Measurements from ENCODE around the gene OR2H1. TPM values are rescaled to one million over a fixed set of nuclear protein-coding genes. Genes with fewer than 3 reads are reported as not detected.

The OR2H1 gene
- total RNA-seq, 2 donors from 2014 or later, result not detected

- H3K4me3 Mint-ChIP-seq, result peak overlapping the region; percentile 7
- no peaks in the 10 kb centered on the region for H3K36me3 Mint-ChIP-seq
- peak overlapping the region in 1 of 2 donors; percentile 12 for H3K27ac Mint-ChIP-seq
- H3K4me1 Mint-ChIP-seq (ENCODE audit: low read depth in 2 of 2), result no peaks in the 10 kb centered on the region
- peaks cover 17 to 26% of the 10 kb centered on the region in 2 donors for H3K27me3 Mint-ChIP-seq
- no peak for DNase-seq (ENCODE audit: low spot score)
- H3K9me3 Mint-ChIP-seq, result no peaks in the 10 kb centered on the region
- ATAC-seq, result no peak
These were observed 33.1 kb downstream of the OR2H1 start for GRCh38 chr6:29490055-29490454.

DNA sequence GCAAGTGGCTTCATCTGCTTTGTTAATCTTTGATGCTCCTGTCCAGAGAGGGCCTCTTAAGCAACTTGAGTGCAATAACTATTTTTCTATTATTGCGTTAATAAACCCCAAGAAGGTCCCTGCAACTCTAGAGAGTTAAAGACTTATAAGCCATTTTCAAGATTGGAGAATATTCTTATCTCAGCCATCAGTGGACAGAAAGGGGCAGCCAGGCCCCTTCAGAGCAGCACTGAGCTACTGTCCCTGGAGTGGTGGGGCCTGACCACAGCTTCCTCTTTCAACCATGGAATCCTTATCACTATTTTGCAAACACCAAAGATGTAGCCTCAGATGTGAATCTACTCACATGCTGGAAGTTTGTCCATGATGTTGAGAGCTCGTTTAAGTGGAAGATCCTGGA is 33.6 kb downstream of the OR2H1 start:
- DNase-seq (ENCODE audit: low spot score) (no peak), ATAC-seq (peak in 1 of 2 donors; percentile 62)
- Mint-ChIP-seq H3K27me3 (peaks cover 17 to 29% of the 10 kb centered on the region in 2 donors), H3K4me3 (peak overlapping the region; percentile 7), H3K27ac (peak overlapping the region in 1 of 2 donors; percentile 12), H3K9me3 (no peaks in the 10 kb centered on the region), H3K4me1 (ENCODE audit: low read depth in 2 of 2) (no peaks in the 10 kb centered on the region), H3K36me3 (no peaks in the 10 kb centered on the region)

DNA sequence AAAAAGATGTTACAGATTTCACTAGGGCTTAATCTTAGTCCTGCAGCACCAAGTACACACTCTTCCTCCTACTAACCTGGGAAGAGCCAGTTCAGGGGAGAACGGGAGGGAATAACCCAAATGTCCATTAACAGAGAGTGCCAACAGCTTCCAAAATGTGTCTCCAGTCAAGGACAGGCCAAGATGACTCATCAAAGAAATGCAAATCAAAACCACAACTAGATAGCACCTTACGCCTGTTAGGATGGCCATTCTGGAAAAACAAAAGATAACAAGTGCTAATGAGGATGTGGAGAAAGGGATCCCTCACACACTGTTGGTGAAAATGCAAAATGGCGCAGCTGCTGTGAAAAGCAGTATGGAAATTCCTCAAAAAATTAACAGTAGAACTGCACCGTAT is 34.6 kb downstream of the OR2H1 start:
- DNase-seq (ENCODE audit: low spot score), result no peak
- Mint-ChIP-seq H3K4me3 (no peak overlapping the region), H3K4me1 (ENCODE audit: low read depth in 2 of 2) (no peaks in the 10 kb centered on the region), H3K36me3 (no peaks in the 10 kb centered on the region), H3K27ac (no peak overlapping the region), H3K9me3 (no peaks in the 10 kb centered on the region), H3K27me3 (peaks cover 17 to 22% of the 10 kb centered on the region in 2 donors)
- ATAC-seq, result no peak

DNA sequence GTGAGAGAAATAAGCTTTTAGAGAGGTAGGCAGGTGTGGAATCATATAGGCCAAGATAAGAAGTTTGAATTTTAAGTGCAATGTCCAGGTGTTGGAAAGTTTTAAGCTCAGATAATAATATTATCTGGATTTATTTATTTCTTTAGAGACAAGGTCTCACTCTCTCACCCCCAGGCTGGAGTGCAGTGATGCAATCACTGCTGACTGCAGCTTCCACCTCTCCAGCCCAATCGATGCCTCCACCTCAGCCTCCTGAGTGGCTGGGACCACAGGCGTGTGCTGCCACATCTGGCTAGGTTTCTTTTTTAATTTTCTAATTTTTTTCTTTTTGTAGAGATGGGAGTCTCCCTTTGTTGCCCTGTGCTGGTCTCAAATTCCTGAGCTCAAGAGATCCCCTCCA is 36.3 kb downstream of the OR2H1 start:
- no peaks in the 10 kb centered on the region for H3K36me3 Mint-ChIP-seq
- ATAC-seq, result no peak
- H3K4me3 Mint-ChIP-seq, result no peak overlapping the region
- H3K27ac Mint-ChIP-seq, result no peak overlapping the region
- H3K9me3 Mint-ChIP-seq, result no peaks in the 10 kb centered on the region
- no peak for DNase-seq (ENCODE audit: low spot score)
- H3K27me3 Mint-ChIP-seq, result peaks cover 20 to 25% of the 10 kb centered on the region in 2 donors
- no peaks in the 10 kb centered on the region for H3K4me1 Mint-ChIP-seq (ENCODE audit: low read depth in 2 of 2)

DNA sequence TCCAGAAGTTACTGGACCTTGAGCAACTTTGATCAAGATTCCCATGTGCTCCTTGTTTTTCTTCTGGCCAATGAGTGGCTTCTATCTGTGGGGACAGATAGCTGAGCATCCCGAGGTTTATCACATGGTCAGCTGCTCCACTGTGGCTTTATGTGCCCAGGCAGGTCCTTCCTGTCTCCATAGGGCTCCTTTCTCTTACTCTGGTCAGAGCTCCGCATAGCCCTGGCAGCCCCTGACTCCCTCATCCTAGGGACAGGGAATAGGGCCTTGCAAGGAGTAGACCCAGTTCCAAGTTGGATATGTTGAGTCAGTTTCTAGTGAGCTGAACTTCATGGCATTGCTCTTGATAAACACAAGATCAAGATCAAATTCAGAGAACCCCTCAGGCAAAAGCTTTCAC is 37.2 kb downstream of the OR2H1 start:
- DNase-seq (ENCODE audit: low spot score) (no peak), ATAC-seq (no peak)
- Mint-ChIP-seq H3K4me3 (no peak overlapping the region), H3K27me3 (peaks cover 27 to 31% of the 10 kb centered on the region in 2 donors), H3K4me1 (ENCODE audit: low read depth in 2 of 2) (no peaks in the 10 kb centered on the region), H3K9me3 (no peaks in the 10 kb centered on the region), H3K27ac (no peak overlapping the region), H3K36me3 (no peaks in the 10 kb centered on the region)

DNA sequence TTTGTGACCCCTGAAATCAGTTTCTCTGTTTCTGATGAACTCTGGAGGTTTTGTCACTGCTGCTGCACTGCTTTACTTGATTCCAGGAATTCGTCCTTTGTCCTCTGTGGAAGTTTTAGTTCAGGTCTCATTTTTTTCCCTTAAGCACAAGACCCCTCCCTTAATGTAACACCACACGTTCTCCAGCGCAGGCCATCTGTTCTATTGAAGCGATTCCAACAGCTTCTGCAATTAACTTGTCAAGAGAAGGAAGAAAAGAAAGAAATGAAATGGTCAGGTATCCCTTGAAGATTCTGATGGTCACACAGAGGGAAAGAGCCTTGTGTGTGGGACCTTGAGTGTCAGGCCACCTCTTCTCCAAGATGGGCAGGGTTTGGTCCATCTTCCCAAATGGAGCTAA is 38.6 kb downstream of the OR2H1 start:
- H3K27ac Mint-ChIP-seq, result no peak overlapping the region
- H3K9me3 Mint-ChIP-seq, result no peaks in the 10 kb centered on the region
- H3K4me3 Mint-ChIP-seq, result no peak overlapping the region
- H3K4me1 Mint-ChIP-seq (ENCODE audit: low read depth in 2 of 2), result no peaks in the 10 kb centered on the region
- H3K36me3 Mint-ChIP-seq, result no peaks in the 10 kb centered on the region
- no peak for DNase-seq (ENCODE audit: low spot score)
- peaks cover 31 to 32% of the 10 kb centered on the region in 2 donors for H3K27me3 Mint-ChIP-seq
- ATAC-seq, result no peak

DNA sequence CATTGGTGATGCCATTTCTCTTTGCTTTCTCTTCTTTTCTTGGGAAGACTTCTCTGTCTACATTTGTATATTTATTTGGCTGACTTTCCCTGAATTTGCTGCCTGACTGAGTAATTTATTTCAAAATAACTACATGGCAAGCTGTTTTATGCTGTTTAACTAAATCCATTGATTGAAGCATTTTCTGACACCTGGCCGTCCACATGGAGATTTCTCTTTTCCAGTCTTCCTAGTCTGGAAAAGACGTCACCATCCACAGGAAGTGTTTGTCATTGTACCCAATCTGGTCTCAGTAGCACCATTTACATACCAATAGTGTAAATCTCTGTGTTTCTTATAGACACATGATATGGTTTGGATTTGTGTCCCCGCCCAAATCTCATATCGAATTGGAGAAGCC is 40.0 kb downstream of the OR2H1 start:
- Mint-ChIP-seq H3K27me3 (peaks cover 29 to 31% of the 10 kb centered on the region in 2 donors), H3K9me3 (no peaks in the 10 kb centered on the region), H3K27ac (no peak overlapping the region), H3K4me3 (no peak overlapping the region), H3K36me3 (no peaks in the 10 kb centered on the region), H3K4me1 (ENCODE audit: low read depth in 2 of 2) (no peaks in the 10 kb centered on the region)
- DNase-seq (ENCODE audit: low spot score) (no peak), ATAC-seq (no peak)

GRCh38 chr6:29499704-29500103 is 42.7 kb downstream of the OR2H1 start:
- ATAC-seq, result no peak
- Mint-ChIP-seq H3K27me3 (peaks cover 29 to 30% of the 10 kb centered on the region in 2 donors), H3K4me3 (no peak overlapping the region), H3K27ac (no peak overlapping the region), H3K9me3 (no peaks in the 10 kb centered on the region), H3K4me1 (ENCODE audit: low read depth in 2 of 2) (no peaks in the 10 kb centered on the region), H3K36me3 (no peaks in the 10 kb centered on the region)
- DNase-seq (ENCODE audit: low spot score), result no peak

DNA sequence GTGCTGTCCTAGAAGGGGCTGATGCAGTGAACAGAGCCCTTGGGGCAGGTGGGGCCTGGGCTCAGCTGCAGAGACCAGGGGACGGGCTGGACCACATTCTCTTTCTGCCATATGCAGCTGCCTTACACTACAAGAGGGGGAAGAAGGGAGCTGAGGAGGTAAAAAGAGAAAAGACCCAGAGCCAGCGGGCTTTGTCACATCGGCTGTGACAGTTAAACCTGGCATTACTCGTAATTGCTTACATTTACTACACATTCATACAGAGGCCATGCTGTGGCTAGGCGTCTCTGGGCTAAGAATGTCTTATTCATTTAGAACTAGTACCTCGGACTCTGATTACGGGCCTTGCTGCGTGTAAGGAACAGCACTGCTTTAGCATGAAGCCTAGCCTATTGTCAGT is 43.6 kb downstream of the OR2H1 start:
- ATAC-seq, result no peak
- H3K4me3 Mint-ChIP-seq, result no peak overlapping the region
- H3K27ac Mint-ChIP-seq, result no peak overlapping the region
- H3K27me3 Mint-ChIP-seq, result peaks cover 25 to 29% of the 10 kb centered on the region in 2 donors
- no peak for DNase-seq (ENCODE audit: low spot score)
- H3K4me1 Mint-ChIP-seq (ENCODE audit: low read depth in 2 of 2), result no peaks in the 10 kb centered on the region
- no peaks in the 10 kb centered on the region for H3K9me3 Mint-ChIP-seq
- no peaks in the 10 kb centered on the region for H3K36me3 Mint-ChIP-seq

DNA sequence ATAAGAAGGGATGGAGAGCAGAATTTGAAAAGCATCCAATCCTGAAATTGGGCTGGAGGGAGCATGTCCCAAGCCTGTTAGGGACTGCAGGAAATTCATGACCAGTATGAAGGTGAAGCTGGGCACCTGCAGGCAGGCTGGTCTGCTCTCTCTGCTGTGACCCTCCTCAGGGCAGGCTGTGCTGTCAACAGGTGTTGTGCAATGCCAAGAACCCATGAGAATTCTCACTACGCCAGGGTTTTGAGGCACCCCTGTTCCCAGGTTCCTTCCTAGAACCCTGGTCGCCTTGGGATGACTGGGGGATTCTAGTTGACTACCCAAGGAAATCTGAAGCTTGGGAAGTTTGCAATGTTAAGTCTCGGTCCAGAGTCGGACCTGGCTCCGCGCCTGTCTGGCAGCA is 44.2 kb downstream of the OR2H1 start:
- no peaks in the 10 kb centered on the region for H3K36me3 Mint-ChIP-seq
- H3K4me3 Mint-ChIP-seq, result no peak overlapping the region
- H3K27ac Mint-ChIP-seq, result no peak overlapping the region
- H3K4me1 Mint-ChIP-seq (ENCODE audit: low read depth in 2 of 2), result no peaks in the 10 kb centered on the region
- ATAC-seq (no peak), DNase-seq (ENCODE audit: low spot score) (no peak)
- peaks cover 25 to 29% of the 10 kb centered on the region in 2 donors for H3K27me3 Mint-ChIP-seq
- H3K9me3 Mint-ChIP-seq, result no peaks in the 10 kb centered on the region

DNA sequence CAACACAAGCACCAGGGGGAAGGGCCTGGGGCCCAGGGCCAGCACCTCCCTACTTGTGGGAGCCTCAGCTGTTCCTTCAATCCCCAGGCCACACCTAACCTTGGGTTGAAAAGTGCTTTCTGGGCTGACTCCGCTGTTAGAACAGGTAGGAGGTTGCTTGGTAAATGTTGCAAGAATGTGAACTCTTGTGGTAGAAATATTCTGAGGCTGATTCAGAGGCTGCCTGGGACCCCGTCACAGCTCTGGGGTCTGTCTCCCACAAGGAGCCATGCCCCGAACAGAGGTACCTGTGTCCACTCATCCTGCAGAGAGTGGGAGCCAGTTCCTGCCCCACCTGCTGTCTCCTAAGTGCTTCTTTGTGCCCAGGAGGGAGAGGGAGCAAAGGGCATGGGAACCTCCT is 45.2 kb downstream of the OR2H1 start:
- no peaks in the 10 kb centered on the region for H3K4me1 Mint-ChIP-seq (ENCODE audit: low read depth in 2 of 2)
- no peaks in the 10 kb centered on the region for H3K36me3 Mint-ChIP-seq
- H3K27ac Mint-ChIP-seq, result no peak overlapping the region
- ATAC-seq (no peak), DNase-seq (ENCODE audit: low spot score) (no peak)
- no peaks in the 10 kb centered on the region for H3K9me3 Mint-ChIP-seq
- peaks cover 20 to 24% of the 10 kb centered on the region in 2 donors for H3K27me3 Mint-ChIP-seq
- H3K4me3 Mint-ChIP-seq, result no peak overlapping the region

DNA sequence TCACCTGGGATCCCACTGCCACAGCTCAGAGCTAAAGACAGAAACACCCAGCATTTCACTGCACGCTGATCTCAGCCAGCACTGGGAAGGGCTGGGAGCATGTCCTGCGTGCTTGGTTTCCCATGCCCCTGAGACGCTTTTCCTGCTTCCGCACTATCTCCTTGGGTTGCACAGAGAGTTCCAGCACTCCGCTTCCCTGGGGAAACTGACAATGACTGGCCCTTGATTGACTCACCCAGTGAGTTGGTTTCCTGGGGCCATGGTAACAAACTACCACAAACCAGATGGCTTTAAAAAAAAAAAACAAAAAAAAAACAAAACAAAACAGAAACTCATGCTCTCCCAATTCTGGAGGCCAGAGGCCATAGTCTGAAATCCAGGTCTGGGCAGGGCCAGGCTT is 45.6 kb downstream of the OR2H1 start:
- no peak overlapping the region for H3K4me3 Mint-ChIP-seq
- no peak for ATAC-seq
- H3K4me1 Mint-ChIP-seq (ENCODE audit: low read depth in 2 of 2), result no peaks in the 10 kb centered on the region

GRCh38 chr6:29504961-29505360 is 48.0 kb downstream of the OR2H1 start:
- DNase-seq (ENCODE audit: low spot score), result no peak
- H3K36me3 Mint-ChIP-seq, result no peaks in the 10 kb centered on the region

More for the DNA sequence above, 45.6 kb downstream of the OR2H1 start:
- DNase-seq (ENCODE audit: low spot score), result no peak
- H3K9me3 Mint-ChIP-seq, result no peaks in the 10 kb centered on the region
- H3K27ac Mint-ChIP-seq, result no peak overlapping the region
- no peaks in the 10 kb centered on the region for H3K36me3 Mint-ChIP-seq
- H3K27me3 Mint-ChIP-seq, result peaks cover 15 to 20% of the 10 kb centered on the region in 2 donors

GRCh38 chr6:29505808-29506207 is 48.9 kb downstream of the OR2H1 start:
- ATAC-seq (no peak), DNase-seq (ENCODE audit: low spot score) (no peak)
- no peak overlapping the region for H3K4me3 Mint-ChIP-seq
- H3K36me3 Mint-ChIP-seq, result no peaks in the 10 kb centered on the region
- H3K4me1 Mint-ChIP-seq (ENCODE audit: low read depth in 2 of 2), result no peaks in the 10 kb centered on the region
- no peaks in the 10 kb centered on the region for H3K9me3 Mint-ChIP-seq
- no peak overlapping the region for H3K27ac Mint-ChIP-seq
- H3K27me3 Mint-ChIP-seq, result peaks cover 6 to 10% of the 10 kb centered on the region in 2 donors

More at GRCh38 chr6:29504961-29505360, 48.0 kb downstream of the OR2H1 start:
- no peak overlapping the region for H3K27ac Mint-ChIP-seq
- ATAC-seq, result no peak
- H3K27me3 Mint-ChIP-seq, result peaks cover 5 to 7% of the 10 kb centered on the region in 2 donors
- no peaks in the 10 kb centered on the region for H3K4me1 Mint-ChIP-seq (ENCODE audit: low read depth in 2 of 2)
- no peak overlapping the region for H3K4me3 Mint-ChIP-seq
- H3K9me3 Mint-ChIP-seq, result no peaks in the 10 kb centered on the region

DNA sequence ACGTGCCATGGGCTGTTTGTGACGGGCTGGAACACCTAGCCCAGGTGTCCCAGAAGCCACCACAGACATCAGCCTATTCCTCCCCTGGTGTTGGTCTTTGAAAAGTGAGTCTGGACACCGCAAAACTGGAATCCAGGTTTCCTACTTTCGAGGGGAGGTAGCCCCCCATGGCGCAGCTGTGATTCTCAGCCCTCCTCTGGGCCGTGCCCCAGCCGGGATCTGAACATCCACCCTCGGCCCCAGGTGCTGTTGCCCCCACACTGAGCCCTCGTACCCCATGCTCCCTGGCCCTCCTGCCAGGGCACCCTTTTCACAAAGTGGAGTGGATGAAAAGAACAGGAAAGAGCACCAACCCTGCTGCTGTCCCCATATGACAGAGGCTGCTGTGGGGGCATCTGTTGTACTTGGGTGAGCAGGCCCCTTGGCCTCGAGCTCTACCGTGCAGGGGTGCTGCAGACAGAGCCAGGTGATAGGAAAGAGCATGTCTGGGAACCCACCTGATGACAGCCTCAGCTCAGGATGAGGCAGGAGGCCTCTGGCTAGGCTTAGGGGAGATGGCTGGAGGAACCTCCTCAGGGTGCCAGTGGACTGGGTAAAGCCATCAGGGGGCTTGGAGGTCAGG is 49.6 kb downstream of the OR2H1 start:
- Mint-ChIP-seq H3K36me3 (no peaks in the 10 kb centered on the region), H3K27ac (no peak overlapping the region), H3K4me3 (no peak overlapping the region), H3K27me3 (peaks cover 8 to 18% of the 10 kb centered on the region in 2 donors), H3K4me1 (ENCODE audit: low read depth in 2 of 2) (no peaks in the 10 kb centered on the region), H3K9me3 (no peaks in the 10 kb centered on the region)
- no peak for ATAC-seq
- no peak for DNase-seq (ENCODE audit: low spot score)

All from natural killer cell treated with Interleukin-12 subunit alpha and Interleukin-12 subunit beta and Interleukin-15 and Interleukin-18, amount 100 ng/mL, for 72 hours (primary cell).